Measurements from ENCODE around the gene IQGAP2. TPM values are rescaled to one million over a fixed set of nuclear protein-coding genes. Genes with fewer than 3 reads are reported as not detected.

Gene IQGAP2
- total RNA-seq, 1 experiment from 2014 or later, result not detected

DNA sequence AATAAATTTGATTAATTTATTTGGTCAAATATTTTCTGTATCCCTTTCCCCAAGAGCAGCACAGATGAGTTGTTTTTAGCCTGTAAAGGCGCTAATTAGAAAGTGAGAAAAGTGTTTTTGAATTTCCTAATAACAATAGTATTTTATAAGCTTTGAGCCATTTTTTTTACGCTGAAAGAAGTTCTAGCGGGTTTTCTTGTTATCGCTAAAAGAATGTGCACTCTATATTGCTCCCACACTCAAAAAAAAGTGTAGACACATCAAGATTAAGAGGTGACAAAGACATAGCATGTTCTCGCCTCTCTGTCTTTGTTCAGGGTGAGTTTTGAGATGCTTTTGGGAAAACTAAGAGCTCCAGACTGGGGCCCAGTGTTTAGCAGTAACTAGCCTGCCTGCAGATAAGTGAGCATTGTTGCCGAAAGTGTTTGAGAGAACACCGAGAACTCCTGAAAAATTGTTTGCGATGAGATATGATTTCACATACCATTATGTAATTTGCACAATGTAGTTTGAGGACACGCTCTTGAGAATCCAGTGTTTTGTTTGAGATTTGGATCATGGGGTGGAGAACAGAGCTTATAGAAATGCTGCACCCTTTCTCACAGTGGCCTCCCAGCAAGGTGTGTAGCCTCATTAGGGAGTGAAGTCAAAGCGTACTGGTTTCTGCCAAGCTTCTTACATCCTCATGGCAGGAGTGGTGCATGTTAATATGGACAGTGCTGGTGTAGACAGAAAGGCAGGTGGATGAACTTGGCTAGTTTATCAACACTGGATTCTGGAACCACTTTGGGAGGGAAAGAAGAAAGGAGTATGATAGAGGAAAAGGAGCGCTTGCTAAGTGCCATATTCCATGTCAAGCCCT, 314.4 kb downstream of the IQGAP2 start:
- H3K27ac ChIP-seq (ENCODE audit: low read length), result no peak overlapping the region
- H3F3A ChIP-seq (ENCODE audit: low read length, unreplicated experiment), result no peaks in the 10 kb centered on the region
- no TSS peak for BruUV-seq (replicated peaks)
- TF ChIP-seq EZH2 (IDR thresholded peaks at IDR 0.05; ENCODE audit: low read length, unreplicated experiment) (no peak), EZH2phosphoT487 (IDR thresholded peaks at IDR 0.05; ENCODE audit: borderline replicate concordance, low read length) (no peak)
- TF ChIP-seq, protein P1, sequence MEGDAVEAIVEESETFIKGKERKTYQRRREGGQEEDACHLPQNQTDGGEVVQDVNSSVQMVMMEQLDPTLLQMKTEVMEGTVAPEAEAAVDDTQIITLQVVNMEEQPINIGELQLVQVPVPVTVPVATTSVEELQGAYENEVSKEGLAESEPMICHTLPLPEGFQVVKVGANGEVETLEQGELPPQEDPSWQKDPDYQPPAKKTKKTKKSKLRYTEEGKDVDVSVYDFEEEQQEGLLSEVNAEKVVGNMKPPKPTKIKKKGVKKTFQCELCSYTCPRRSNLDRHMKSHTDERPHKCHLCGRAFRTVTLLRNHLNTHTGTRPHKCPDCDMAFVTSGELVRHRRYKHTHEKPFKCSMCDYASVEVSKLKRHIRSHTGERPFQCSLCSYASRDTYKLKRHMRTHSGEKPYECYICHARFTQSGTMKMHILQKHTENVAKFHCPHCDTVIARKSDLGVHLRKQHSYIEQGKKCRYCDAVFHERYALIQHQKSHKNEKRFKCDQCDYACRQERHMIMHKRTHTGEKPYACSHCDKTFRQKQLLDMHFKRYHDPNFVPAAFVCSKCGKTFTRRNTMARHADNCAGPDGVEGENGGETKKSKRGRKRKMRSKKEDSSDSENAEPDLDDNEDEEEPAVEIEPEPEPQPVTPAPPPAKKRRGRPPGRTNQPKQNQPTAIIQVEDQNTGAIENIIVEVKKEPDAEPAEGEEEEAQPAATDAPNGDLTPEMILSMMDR (conservative IDR thresholded peaks at IDR 0.05; ENCODE audit: low read depth, low read length), result no peak
- POLR2A ChIA-PET (ENCODE audit: unreplicated experiment), result no interaction called here
- H3K4me1 ChIP-seq (ENCODE audit: insufficient read depth, low read length), result peaks cover 5% of the 10 kb centered on the region; the same call in 1 of the 2 replicates
- H3K9me3 ChIP-seq (ENCODE audit: low read length), result no peaks in the 10 kb centered on the region
- no peaks in the 10 kb centered on the region for H3K9me2 ChIP-seq (replicated peaks; ENCODE audit: low read length)
- CTCF ChIA-PET, result no interaction called here
- ATAC-seq, result no peak
- H3K4me2 ChIP-seq (ENCODE audit: low read length), result peak overlapping the region; percentile 92
- H3K36me3 ChIP-seq (ENCODE audit: low read depth, low read length), result no peaks in the 10 kb centered on the region
- no peaks in the 10 kb centered on the region for H3K27me3 ChIP-seq (ENCODE audit: low read length)
- H3K79me2 ChIP-seq (ENCODE audit: low read length), result peaks cover 35% of the 10 kb centered on the region
- H3K4me3 ChIP-seq (ENCODE audit: low read length), result peak overlapping the region; percentile 89
- H4K20me1 ChIP-seq (ENCODE audit: low read length), result no peaks in the 10 kb centered on the region
- no peak overlapping the region for H3K9ac ChIP-seq (ENCODE audit: low read length)
- intact Hi-C loops (cut with micrococcal nuclease), result loop anchor here (2.0 to 10.0 kb wide), 5 partner anchors 29 to 297 kb away; partner anchors contain the start of gene F2RL1
- no peak overlapping the region for H2AFZ ChIP-seq (ENCODE audit: low read length)
- no peak for DNase-seq

DNA sequence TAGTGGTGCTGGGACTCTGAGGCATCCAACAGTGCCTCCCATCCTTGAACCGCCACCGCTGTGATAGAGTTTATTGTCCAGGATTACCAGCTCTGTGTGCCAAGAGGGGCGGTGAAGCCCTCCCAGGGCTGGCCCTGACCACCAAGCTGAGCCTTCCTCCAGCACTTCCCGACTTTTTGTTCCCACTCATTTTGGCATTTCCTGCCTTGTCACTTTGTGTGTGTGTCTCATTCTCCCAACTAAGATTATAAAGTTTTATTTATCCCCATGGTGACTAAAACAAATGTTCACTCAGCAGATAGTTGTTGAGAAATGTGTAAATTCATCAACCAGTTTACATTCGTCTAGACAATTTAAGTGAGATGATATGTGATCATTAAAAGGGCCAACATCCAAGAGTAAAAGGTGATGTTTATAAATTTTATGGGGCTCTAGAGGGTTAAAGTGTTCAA, 315.3 kb downstream of the IQGAP2 start:
- POLR2A ChIA-PET (ENCODE audit: unreplicated experiment), result no interaction called here
- Histone ChIP-seq H3K9ac (ENCODE audit: low read length) (no peak overlapping the region), H3K9me2 (replicated peaks; ENCODE audit: low read length) (no peaks in the 10 kb centered on the region), H3K27me3 (ENCODE audit: low read length) (no peaks in the 10 kb centered on the region), H3K79me2 (ENCODE audit: low read length) (peaks cover 35% of the 10 kb centered on the region), H4K20me1 (ENCODE audit: low read length) (no peaks in the 10 kb centered on the region), H3K4me3 (ENCODE audit: low read length) (no peak overlapping the region), H3K9me3 (ENCODE audit: low read length) (no peaks in the 10 kb centered on the region), H3K4me1 (ENCODE audit: insufficient read depth, low read length) (peaks cover 5% of the 10 kb centered on the region; the same call in 1 of the 2 replicates), H3F3A (ENCODE audit: low read length, unreplicated experiment) (no peaks in the 10 kb centered on the region), H3K27ac (ENCODE audit: low read length) (no peak overlapping the region), H3K4me2 (ENCODE audit: low read length) (no peak overlapping the region), H3K36me3 (ENCODE audit: low read depth, low read length) (no peaks in the 10 kb centered on the region), H2AFZ (ENCODE audit: low read length) (no peak overlapping the region)
- no peak for ATAC-seq
- no TSS peak for BruUV-seq (replicated peaks)
- CTCF ChIA-PET, result no interaction called here
- TF ChIP-seq EZH2phosphoT487 (IDR thresholded peaks at IDR 0.05; ENCODE audit: borderline replicate concordance, low read length) (no peak), EZH2 (IDR thresholded peaks at IDR 0.05; ENCODE audit: low read length, unreplicated experiment) (no peak)
- TF ChIP-seq, protein P1 (conservative IDR thresholded peaks at IDR 0.05; ENCODE audit: low read depth, low read length), result no peak
- intact Hi-C loops (cut with micrococcal nuclease), result loop anchor here (5.0 to 10.0 kb wide), 4 partner anchors 54 to 296 kb away; partner anchors contain the start of gene F2RL1
- DNase-seq, result no peak

DNA sequence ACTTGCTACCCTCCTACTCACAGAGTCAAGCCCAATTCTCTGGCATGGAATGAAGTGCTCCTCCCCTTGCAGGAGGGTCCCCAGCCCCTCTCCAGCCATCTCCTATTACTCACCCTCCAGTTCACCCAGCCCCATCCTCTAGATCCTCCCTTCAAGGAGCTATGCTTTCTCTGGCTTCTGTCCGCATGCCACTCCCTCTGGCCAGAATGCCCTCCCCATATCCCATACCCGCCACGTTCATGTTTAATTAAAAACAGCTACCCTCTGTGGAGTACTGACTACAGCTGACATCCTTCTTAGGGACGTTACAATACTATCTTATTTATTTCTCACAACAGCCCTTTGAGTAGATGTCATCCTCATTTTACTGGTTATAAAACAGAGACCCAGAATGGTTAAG, 315.8 kb downstream of the IQGAP2 start:
- Histone ChIP-seq H3K9me2 (replicated peaks; ENCODE audit: low read length) (no peaks in the 10 kb centered on the region), H3K36me3 (ENCODE audit: low read depth, low read length) (no peaks in the 10 kb centered on the region), H3K4me1 (ENCODE audit: insufficient read depth, low read length) (peaks cover 5% of the 10 kb centered on the region; the same call in 1 of the 2 replicates), H2AFZ (ENCODE audit: low read length) (no peak overlapping the region), H3K9ac (ENCODE audit: low read length) (no peak overlapping the region), H3K4me2 (ENCODE audit: low read length) (no peak overlapping the region), H3K27ac (ENCODE audit: low read length) (no peak overlapping the region), H3K9me3 (ENCODE audit: low read length) (no peaks in the 10 kb centered on the region), H4K20me1 (ENCODE audit: low read length) (no peaks in the 10 kb centered on the region), H3K79me2 (ENCODE audit: low read length) (peaks cover 35% of the 10 kb centered on the region), H3K4me3 (ENCODE audit: low read length) (no peak overlapping the region), H3K27me3 (ENCODE audit: low read length) (no peaks in the 10 kb centered on the region), H3F3A (ENCODE audit: low read length, unreplicated experiment) (no peaks in the 10 kb centered on the region)
- DNase-seq (no peak), ATAC-seq (no peak)
- ChIA-PET POLR2A (ENCODE audit: unreplicated experiment) (no interaction called here), CTCF (no interaction called here)
- intact Hi-C loops (cut with micrococcal nuclease), result loop anchor here (5.0 to 10.0 kb wide), 4 partner anchors 53 to 296 kb away; partner anchors contain the start of gene F2RL1
- no TSS peak for BruUV-seq (replicated peaks)
- TF ChIP-seq EZH2phosphoT487 (IDR thresholded peaks at IDR 0.05; ENCODE audit: borderline replicate concordance, low read length), result no peak
- no peak for TF ChIP-seq EZH2 (IDR thresholded peaks at IDR 0.05; ENCODE audit: low read length, unreplicated experiment)
- TF ChIP-seq, protein P1 (conservative IDR thresholded peaks at IDR 0.05; ENCODE audit: low read depth, low read length), result no peak

Measured in PC-3 (cell line).